Measurements from ENCODE around the gene ERC2. TPM values are rescaled to one million over a fixed set of nuclear protein-coding genes. Genes with fewer than 3 reads are reported as not detected.

ERC2 gene
- total RNA-seq, 3 donors from 2014 or later, result 0.64 to 7.3 (median 1.3) TPM

DNA sequence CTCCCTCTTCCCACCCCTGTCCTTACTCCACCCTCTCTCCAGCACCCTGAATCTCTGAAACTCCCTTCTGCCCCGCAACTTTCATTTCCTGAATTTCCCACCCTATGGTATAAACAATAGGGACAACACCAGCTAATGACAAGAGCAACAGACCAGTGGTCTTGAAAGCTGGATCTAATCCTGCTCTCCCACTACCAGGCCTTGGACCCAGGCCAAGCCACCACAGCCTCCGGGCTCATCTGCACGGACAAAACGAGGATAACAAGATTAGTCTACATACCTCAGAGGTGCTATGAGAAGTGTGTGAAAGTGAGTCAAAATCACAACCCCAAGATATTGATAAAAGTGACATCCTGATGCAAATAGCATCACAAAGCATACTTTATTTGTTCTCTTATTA lies 128.6 kb downstream of the ERC2 start:
- intact Hi-C loops (cut with DNase I; ENCODE audit: low total_unique reads), result no loop called here
- no peaks in the 10 kb centered on the region for H3K36me3 ChIP-seq
- no peaks in the 10 kb centered on the region for H3K4me1 ChIP-seq
- no peak for DNase-seq (ENCODE audit: low spot score in 2 of 2)
- H3K4me3 ChIP-seq, result no peak overlapping the region
- H3K9me3 ChIP-seq, result no peaks in the 10 kb centered on the region
- no peak for TF ChIP-seq POLR2AphosphoS5 (IDR thresholded peaks at IDR 0.05)
- peaks cover 0 to 5% of the 10 kb centered on the region in 2 donors for H3K27me3 ChIP-seq
- no peak overlapping the region for H3K27ac ChIP-seq

DNA sequence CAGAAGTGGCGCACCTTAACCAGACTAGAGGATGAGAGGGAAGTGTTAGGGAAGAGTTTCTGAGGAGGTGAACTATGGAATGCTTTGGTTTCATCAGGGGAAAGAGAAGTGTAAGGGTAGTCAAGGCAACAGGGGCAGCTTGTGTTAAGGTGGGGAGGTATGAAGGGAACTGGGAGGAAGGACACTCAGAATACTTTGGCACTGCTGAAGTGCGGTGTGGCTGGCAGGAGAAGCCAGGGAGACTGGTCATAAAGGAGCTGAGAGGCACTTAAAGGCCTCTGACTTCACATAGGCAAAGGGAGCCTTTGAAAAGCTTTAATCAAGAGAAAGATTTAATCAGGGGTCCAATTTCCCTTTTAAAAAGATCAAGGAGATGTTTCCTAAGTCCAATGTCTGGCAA lies 129.0 kb downstream of the ERC2 start:
- H3K9me3 ChIP-seq, result no peaks in the 10 kb centered on the region
- TF ChIP-seq POLR2A (IDR thresholded peaks at IDR 0.05) (no peak), POLR2AphosphoS5 (IDR thresholded peaks at IDR 0.05) (no peak)
- TF ChIP-seq, protein P1, sequence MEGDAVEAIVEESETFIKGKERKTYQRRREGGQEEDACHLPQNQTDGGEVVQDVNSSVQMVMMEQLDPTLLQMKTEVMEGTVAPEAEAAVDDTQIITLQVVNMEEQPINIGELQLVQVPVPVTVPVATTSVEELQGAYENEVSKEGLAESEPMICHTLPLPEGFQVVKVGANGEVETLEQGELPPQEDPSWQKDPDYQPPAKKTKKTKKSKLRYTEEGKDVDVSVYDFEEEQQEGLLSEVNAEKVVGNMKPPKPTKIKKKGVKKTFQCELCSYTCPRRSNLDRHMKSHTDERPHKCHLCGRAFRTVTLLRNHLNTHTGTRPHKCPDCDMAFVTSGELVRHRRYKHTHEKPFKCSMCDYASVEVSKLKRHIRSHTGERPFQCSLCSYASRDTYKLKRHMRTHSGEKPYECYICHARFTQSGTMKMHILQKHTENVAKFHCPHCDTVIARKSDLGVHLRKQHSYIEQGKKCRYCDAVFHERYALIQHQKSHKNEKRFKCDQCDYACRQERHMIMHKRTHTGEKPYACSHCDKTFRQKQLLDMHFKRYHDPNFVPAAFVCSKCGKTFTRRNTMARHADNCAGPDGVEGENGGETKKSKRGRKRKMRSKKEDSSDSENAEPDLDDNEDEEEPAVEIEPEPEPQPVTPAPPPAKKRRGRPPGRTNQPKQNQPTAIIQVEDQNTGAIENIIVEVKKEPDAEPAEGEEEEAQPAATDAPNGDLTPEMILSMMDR (IDR thresholded peaks at IDR 0.05), result no peak
- peaks cover 0 to 5% of the 10 kb centered on the region in 2 donors for H3K27me3 ChIP-seq
- intact Hi-C loops (cut with DNase I; ENCODE audit: low total_unique reads), result no loop called here
- DNase-seq (ENCODE audit: low spot score in 2 of 2), result no peak
- H3K27ac ChIP-seq, result no peak overlapping the region
- no peak overlapping the region for H3K4me3 ChIP-seq
- no peaks in the 10 kb centered on the region for H3K4me1 ChIP-seq
- no peaks in the 10 kb centered on the region for H3K36me3 ChIP-seq

DNA sequence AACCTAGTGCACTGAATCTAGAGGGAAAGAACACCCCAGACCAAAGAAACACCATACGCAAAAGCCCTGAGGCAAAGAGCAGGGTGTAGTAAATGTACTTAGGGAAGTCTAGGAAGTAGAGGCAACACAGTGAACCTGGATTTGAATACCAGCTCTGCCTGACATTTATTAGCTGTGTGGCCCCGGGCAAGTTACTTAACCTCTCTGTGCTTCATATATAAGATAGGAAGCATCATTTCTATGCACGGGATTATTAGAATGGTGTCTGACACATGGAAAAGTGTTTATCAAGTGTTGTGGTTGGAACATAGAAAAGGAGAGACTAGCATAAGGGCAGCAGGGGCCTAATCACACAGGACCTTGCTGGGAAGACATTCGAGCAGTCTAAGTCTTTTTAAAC lies 132.2 kb downstream of the ERC2 start:
- Histone ChIP-seq H3K9me3 (no peaks in the 10 kb centered on the region), H3K27ac (no peak overlapping the region), H3K27me3 (peaks cover 0 to under 1% of the 10 kb centered on the region in 2 donors), H3K36me3 (no peaks in the 10 kb centered on the region), H3K4me1 (no peaks in the 10 kb centered on the region), H3K4me3 (no peak overlapping the region)
- TF ChIP-seq, protein P1 (IDR thresholded peaks at IDR 0.05), result no peak
- TF ChIP-seq POLR2A (IDR thresholded peaks at IDR 0.05), result no peak
- TF ChIP-seq POLR2AphosphoS5 (IDR thresholded peaks at IDR 0.05), result no peak
- no peak for DNase-seq (ENCODE audit: low spot score in 2 of 2)
- intact Hi-C loops (cut with DNase I; ENCODE audit: low total_unique reads), result no loop called here

DNA sequence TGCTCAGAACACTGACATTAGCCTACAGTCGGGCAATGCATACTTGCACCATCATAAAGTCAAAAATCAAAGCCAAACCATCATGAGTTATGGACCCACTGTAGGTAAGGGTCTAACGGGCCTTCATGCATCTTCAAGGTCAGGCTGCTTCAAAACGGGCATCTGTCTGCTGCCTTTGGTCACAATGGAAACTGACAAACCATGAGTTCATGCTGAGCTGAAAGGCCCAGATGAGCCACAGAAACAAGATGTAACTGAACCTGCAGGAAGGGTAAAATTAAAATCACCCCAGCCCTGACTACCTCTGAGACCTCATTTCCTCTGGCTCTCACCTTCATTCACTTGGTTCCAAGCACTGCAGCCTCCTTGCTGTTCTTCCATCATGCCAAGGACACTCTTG lies 143.8 kb downstream of the ERC2 start:
- Histone ChIP-seq H3K27me3 (no peaks in the 10 kb centered on the region), H3K36me3 (no peaks in the 10 kb centered on the region), H3K4me3 (no peak overlapping the region), H3K27ac (peak overlapping the region in 1 of 2 donors; percentile 7), H3K9me3 (no peaks in the 10 kb centered on the region), H3K4me1 (no peaks in the 10 kb centered on the region)
- TF ChIP-seq POLR2AphosphoS5 (IDR thresholded peaks at IDR 0.05) (no peak), POLR2A (IDR thresholded peaks at IDR 0.05) (no peak)
- TF ChIP-seq, protein P1 (IDR thresholded peaks at IDR 0.05), result no peak
- intact Hi-C loops (cut with DNase I; ENCODE audit: low total_unique reads), result no loop called here
- no peak for DNase-seq (ENCODE audit: low spot score in 2 of 2)

DNA sequence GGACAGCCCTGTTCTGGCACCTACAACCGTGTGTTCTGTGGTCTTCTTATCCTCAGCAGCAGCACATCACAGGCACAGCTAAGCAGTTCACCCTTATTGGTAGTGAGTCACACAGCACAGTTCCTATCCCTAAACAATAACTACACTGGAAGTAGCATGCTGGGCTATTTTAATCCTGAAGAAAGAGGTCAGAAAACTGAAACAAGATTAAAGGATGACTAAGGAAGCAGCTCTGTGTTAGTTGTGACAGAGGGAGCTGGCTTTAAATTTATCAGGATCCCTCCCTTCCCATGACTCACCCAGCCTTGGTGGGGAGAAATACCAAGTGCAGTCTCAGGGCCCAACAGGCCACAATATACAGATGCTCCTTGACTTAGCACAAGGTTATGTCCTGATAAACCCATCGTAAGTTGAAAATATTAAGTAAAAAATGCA lies 144.3 kb downstream of the ERC2 start:
- TF ChIP-seq, protein P1 (IDR thresholded peaks at IDR 0.05), result no peak
- TF ChIP-seq POLR2A (IDR thresholded peaks at IDR 0.05) (no peak), POLR2AphosphoS5 (IDR thresholded peaks at IDR 0.05) (no peak)
- intact Hi-C loops (cut with DNase I; ENCODE audit: low total_unique reads), result no loop called here
- DNase-seq (ENCODE audit: low spot score in 2 of 2), result no peak
- Histone ChIP-seq H3K9me3 (no peaks in the 10 kb centered on the region), H3K27me3 (no peaks in the 10 kb centered on the region), H3K27ac (no peak overlapping the region), H3K36me3 (no peaks in the 10 kb centered on the region), H3K4me1 (no peaks in the 10 kb centered on the region), H3K4me3 (no peak overlapping the region)

DNA sequence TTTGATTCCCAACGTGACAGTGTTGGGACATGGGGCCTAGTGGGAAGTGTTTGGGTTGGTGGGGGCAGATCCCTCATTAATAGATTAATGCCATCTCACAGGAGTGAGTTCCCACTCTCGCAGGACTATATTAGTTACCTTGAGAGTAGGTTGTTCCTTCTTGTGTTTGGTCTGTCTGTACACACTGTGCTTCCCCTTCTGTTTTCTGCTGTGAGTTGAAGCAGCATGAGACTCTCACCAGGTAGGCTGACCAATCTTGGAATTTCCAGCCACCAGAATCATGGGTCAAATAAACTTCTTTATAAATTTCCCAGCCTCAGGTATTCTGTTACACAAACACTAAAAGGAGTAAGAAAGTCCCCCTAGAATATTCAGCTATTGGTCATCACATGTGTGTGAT lies 145.4 kb downstream of the ERC2 start:
- no peak overlapping the region for H3K27ac ChIP-seq
- intact Hi-C loops (cut with DNase I; ENCODE audit: low total_unique reads), result no loop called here
- no peaks in the 10 kb centered on the region for H3K9me3 ChIP-seq
- no peaks in the 10 kb centered on the region for H3K36me3 ChIP-seq
- DNase-seq (ENCODE audit: low spot score in 2 of 2), result no peak
- H3K27me3 ChIP-seq, result no peaks in the 10 kb centered on the region
- no peak overlapping the region for H3K4me3 ChIP-seq
- TF ChIP-seq POLR2AphosphoS5 (IDR thresholded peaks at IDR 0.05) (no peak), POLR2A (IDR thresholded peaks at IDR 0.05) (no peak)
- TF ChIP-seq, protein P1 (IDR thresholded peaks at IDR 0.05), result no peak
- no peaks in the 10 kb centered on the region for H3K4me1 ChIP-seq

All from breast epithelium (tissue), 4 donors.